HepG2 (cell line): ENCODE results near the gene BMPR2. TPM values are rescaled to one million over a fixed set of nuclear protein-coding genes. Genes with fewer than 3 reads are reported as not detected.

ENCODE experiments used
- ATAC-seq: fragments of 200-7000 bp; cut with Tn5 transposase; 3 replicates; pipeline ENCODE4 v1.9.1; 2020; ENCODE audit warnings: mild to moderate bottlenecking, moderate library complexity
- BruUV-seq: library from RNA; stranded (reverse); fragments of 400-500 nt; replicated peaks from 2 replicates; lab custom pipeline; 2021; lab: Mats Ljungman, UMichigan
- CTCF ChIA-PET: fragments of 300-600 bp; formaldehyde crosslinking; extraction: SDS; loops from one replicate; lab custom pipeline; 2021; ENCODE audit warnings: low total read pairs, inconsistent platforms, low intra/inter-chr PET ratio; lab: Yijun Ruan, JAX
- POLR2A ChIA-PET: fragments of 350-600 bp; sonication (Branson Sonifier 250); formaldehyde crosslinking; loops from one replicate; lab custom pipeline; 2020; ENCODE audit warnings: antibody characterized with exemption, inconsistent platforms; lab: Yijun Ruan, JAX
- DNase-seq: peaks from one replicate; pipeline ENCODE4 v3.0.0-alpha.2; 2015; ENCODE audit warnings: low spot score
- FAIRE-seq: peaks from 3 replicates; lab custom pipeline; 2011; peaks lifted over from hg19 to GRCh38; lab: Jason Lieb, UNC
- H2AFZ ChIP-seq: one replicate; pipeline ENCODE4 v1.6.1; 2011; ENCODE audit warnings: low read length, inconsistent platforms
- H3K27ac ChIP-seq: fragments of 300-600 bp; 3 replicates; pipeline ENCODE4 v1.8.0; 2011; ENCODE audit warnings: mixed run types, mild to moderate bottlenecking, mixed read lengths, low read length, inconsistent platforms; ENCODE audit not compliant: insufficient read depth; ENCODE audit errors: extremely low read length
- H3K27me3 ChIP-seq, 2 experiments: fragments of 200-600 bp in 1 of 2; 2 replicates in 1 of 2; 3 replicates in 1 of 2; pipeline versions ENCODE4 v1.6.0 to v1.8.0; 2011; ENCODE audit warnings: low read length in 2 of 2, mild to moderate bottlenecking in 2 of 2, moderate library complexity in 2 of 2, inconsistent platforms in 1 of 2; ENCODE audit not compliant: insufficient read depth in 2 of 2, control insufficient read depth in 1 of 2
- H3K36me3 ChIP-seq, 2 experiments: fragments of 200-600 bp in 1 of 2; replicated peaks in 1 of 2; 2 replicates in 1 of 2; 3 replicates in 1 of 2; pipeline versions ENCODE4 v1.5.1 to v1.8.0; 2011; ENCODE audit warnings: low read length in 2 of 2, inconsistent platforms in 1 of 2; ENCODE audit not compliant: insufficient read depth in 2 of 2, control insufficient read depth in 1 of 2
- H3K4me1 ChIP-seq: 2 replicates; pipeline ENCODE4 v1.5.1; 2012; ENCODE audit warnings: low read length, inconsistent platforms; ENCODE audit not compliant: insufficient read depth
- H3K4me2 ChIP-seq: 2 replicates; pipeline ENCODE4 v1.6.0; 2011; ENCODE audit warnings: low read depth, low read length, inconsistent platforms
- H3K4me3 ChIP-seq, 3 experiments: fragments of 200-600 bp in 1 of 3; sonication (generic), shearing (Covaris generic) in 1 of 3; replicated peaks in 1 of 3; 2 replicates each; pipeline ENCODE4 v1.5.1; 2011 to 2016; ENCODE audit warnings: low read length in 3 of 3, inconsistent platforms in 2 of 3, low read depth in 2 of 3, mild to moderate bottlenecking in 2 of 3, control low read depth in 1 of 3, mixed read lengths in 1 of 3; ENCODE audit not compliant: insufficient read depth in 1 of 3
- H3K79me2 ChIP-seq: one replicate; pipeline ENCODE4 v1.6.1; 2011; ENCODE audit warnings: low read length, inconsistent platforms; ENCODE audit not compliant: insufficient read depth
- H3K9ac ChIP-seq: 2 replicates; pipeline ENCODE4 v1.6.0; 2011; ENCODE audit warnings: mild to moderate bottlenecking, low read depth, low read length, inconsistent platforms; ENCODE audit not compliant: insufficient read depth
- H3K9me3 ChIP-seq: 2 replicates; pipeline ENCODE4 v1.5.1; 2012; ENCODE audit warnings: mild to moderate bottlenecking, low read length
- H4K20me1 ChIP-seq: 2 replicates; pipeline ENCODE4 v1.6.0; 2011; ENCODE audit warnings: inconsistent platforms, mild to moderate bottlenecking, low read length, moderate library complexity; ENCODE audit not compliant: insufficient read depth
- CHD2 ChIP-seq: IDR thresholded peaks from 2 replicates; pipeline ENCODE4 v1.6.1; 2011; ENCODE audit warnings: low read depth, low read length, improper control_type of control experiment
- EED ChIP-seq: sonication (generic); formaldehyde crosslinking; IDR thresholded peaks from 2 replicates; pipeline ENCODE4 v1.5.0; 2020; ENCODE audit warnings: mild to moderate bottlenecking, missing genetic modification reagents
- ETS1 ChIP-seq: sonication (generic); formaldehyde crosslinking; IDR thresholded peaks from 2 replicates; pipeline ENCODE4 v1.4.0; 2020; ENCODE audit warnings: missing genetic modification reagents
- HNRNPH1 ChIP-seq: fragments of 200-400 bp; formaldehyde crosslinking; optimal IDR thresholded peaks from 2 replicates; pipeline ENCODE3; 2017; ENCODE audit warnings: mild to moderate bottlenecking, low read depth, low read length
- IKZF1 ChIP-seq: fragments of 450-650 bp; IDR thresholded peaks from 2 replicates; pipeline ENCODE4 v1.7.1; 2016
- MXD3 ChIP-seq: IDR thresholded peaks from 2 replicates; pipeline ENCODE4 v1.6.1; 2016; ENCODE audit warnings: mild to moderate bottlenecking, missing biosample characterization, missing genetic modification reagents
- PRDM10 ChIP-seq: sonication (generic); formaldehyde crosslinking; IDR thresholded peaks from 2 replicates; pipeline ENCODE4 v1.4.0; 2020; ENCODE audit warnings: low read depth, missing genetic modification reagents
- YY1 ChIP-seq: IDR thresholded peaks from 2 replicates; pipeline ENCODE4 v1.6.1; 2011; ENCODE audit warnings: low read length, low read depth, moderate library complexity, mild to moderate bottlenecking; ENCODE audit not compliant: insufficient read depth, insufficient replicate concordance
- ZNF263 ChIP-seq: sonication (generic); formaldehyde crosslinking; IDR thresholded peaks from 2 replicates; pipeline ENCODE4 v1.4.0; 2020; ENCODE audit warnings: missing genetic modification reagents
- ZNF280D ChIP-seq: sonication (generic); formaldehyde crosslinking; IDR thresholded peaks from 2 replicates; pipeline ENCODE4 v1.5.1; 2020; ENCODE audit warnings: mild to moderate bottlenecking, missing genetic modification reagents
- ZNF292 ChIP-seq: sonication (generic); formaldehyde crosslinking; IDR thresholded peaks from 2 replicates; pipeline ENCODE4 v1.8.1; 2022; ENCODE audit warnings: mild to moderate bottlenecking, low read depth, missing genetic modification reagents, borderline replicate concordance
- WGBS: methylation state at CpG from one replicate; pipeline ENCODE4 v1.1.6; 2017; ENCODE audit warnings: low lambda C conversion rate; 5-methylcytosine and 5-hydroxymethylcytosine counted together
- in situ Hi-C: cut with HindIII; loops from 2 replicates; pipeline ENCODE4 v1.10.0; 2017; ENCODE audit warnings: low pct_unique_long_range_greater_than_20kb; ENCODE audit not compliant: extremely low pct_ligation_motif_present
- intact Hi-C: fragments of 100-400 bp; cut with micrococcal nuclease; formaldehyde crosslinking; loops from one replicate; pipeline ENCODE4 v1.10.0; 2022; ENCODE audit not compliant: unreplicated experiment
- polyA plus RNA-seq, 8 experiments: library from polyadenylated mRNA; depleted of rRNA in 3 of 8; stranded (reverse) in 7 of 8; unstranded in 1 of 8; fragments of >200 nt; fragmentation: Illumina TruSeq in 4 of 8; extraction: Trizol in 4 of 8; gene quantifications; 2 replicates each; pipeline versions ENCODE4 v1.2.1 to v1.2.3, GENCODE V29; 2011 to 2016; ENCODE audit warnings: low read depth in 4 of 8, missing spikeins in 1 of 8, mixed read lengths in 1 of 8; ENCODE audit not compliant: insufficient read depth in 1 of 8
- total RNA-seq, 5 experiments: library from RNA; depleted of rRNA; stranded (reverse); fragments of >200 nt; fragmentation: Illumina TruSeq; extraction: Trizol; gene quantifications; 2 replicates each; pipeline ENCODE4 v1.2.3, GENCODE V29; 2016; ENCODE audit warnings: low read depth in 1 of 5

BMPR2 gene
- total and polyA plus RNA-seq, 2 of the 13 experiments (the other 11 are each of a cell fraction or from before 2014, with no cell fraction given) = 5.5 to 10.3 TPM

GRCh38 chr2:202387608-202388342, 11.6 kb downstream of the BMPR2 start:
- 90% methylated on average over 8 of the region's 8 CpGs for WGBS
- in situ Hi-C loops = no loop called here
- Histone ChIP-seq H3K27ac (no peak overlapping the region), H3K79me2 (peaks cover 55% of the 10 kb centered on the region), H3K4me3 (no peak overlapping the region), H3K9ac (no peak overlapping the region), H3K4me2 (no peak overlapping the region), H4K20me1 (no peaks in the 10 kb centered on the region), H3K36me3 (no peaks in the 10 kb centered on the region; a peak in 1 of 5 replicates), H3K9me3 (no peaks in the 10 kb centered on the region), H2AFZ (no peak overlapping the region), H3K4me1 (no peaks in the 10 kb centered on the region), H3K27me3 (no peaks in the 10 kb centered on the region; a peak in 1 of 5 replicates)
- DNase-seq (no peak), FAIRE-seq (no peak), ATAC-seq (no peak)
- POLR2A ChIA-PET = no interaction called here
- BruUV-seq = TSS peak; percentile 39
- CTCF ChIA-PET = no interaction called here
- intact Hi-C loops = no loop called here
- TF ChIP-seq ZNF280D (no peak), ETS1 (CRISPR knock-in tag) (no peak), HNRNPH1 (no peak), IKZF1 (no peak), EED (no peak), PRDM10 (CRISPR knock-in tag) (no peak), YY1 (no peak), ZNF263 (CRISPR knock-in tag) (no peak), MXD3 (no peak), ZNF292 (CRISPR knock-in tag) (no peak), CHD2 (no peak)
